Neuronal stem cell (in vitro differentiated cells): ENCODE data around the gene ZNF81.

Source experiments
- DNase-seq: peaks from one replicate; pipeline ENCODE4 v3.0.0-alpha.2; 2013; ENCODE audit warnings: low spot score
- H2AFZ ChIP-seq: one replicate; pipeline ENCODE4 v1.6.1; 2013; ENCODE audit warnings: mild to moderate bottlenecking, low read length, inconsistent platforms
- H2AK5ac ChIP-seq: 2 replicates; pipeline ENCODE4 v1.6.1; 2013; ENCODE audit warnings: low read depth, mild to moderate bottlenecking, inconsistent platforms, low read length, moderate library complexity, mixed read lengths
- H2BK120ac ChIP-seq: 2 replicates; pipeline ENCODE4 v1.6.1; 2013; ENCODE audit warnings: low read depth, mild to moderate bottlenecking, inconsistent platforms, low read length, moderate library complexity, mixed read lengths
- H2BK12ac ChIP-seq: one replicate; pipeline ENCODE4 v1.6.1; 2013; ENCODE audit warnings: low read length, inconsistent platforms
- H2BK15ac ChIP-seq: 2 replicates; pipeline ENCODE4 v1.6.1; 2013; ENCODE audit warnings: mild to moderate bottlenecking, low read length, inconsistent platforms, mixed read lengths
- H2BK5ac ChIP-seq: one replicate; pipeline ENCODE4 v1.6.1; 2013; ENCODE audit warnings: inconsistent platforms, mild to moderate bottlenecking, low read length, moderate library complexity
- H3K14ac ChIP-seq: one replicate; pipeline ENCODE4 v1.6.1; 2013; ENCODE audit warnings: low read length, inconsistent platforms
- H3K18ac ChIP-seq: 2 replicates; pipeline ENCODE4 v1.6.1; 2013; ENCODE audit warnings: low read length, inconsistent platforms
- H3K23ac ChIP-seq: 2 replicates; pipeline ENCODE4 v1.6.1; 2013; ENCODE audit warnings: low read depth, mild to moderate bottlenecking, mixed read lengths, low read length, inconsistent platforms; ENCODE audit not compliant: poor library complexity
- H3K27ac ChIP-seq: replicated peaks from 3 replicates; pipeline ENCODE4 v1.5.1; 2013; ENCODE audit warnings: low read length, inconsistent platforms
- H3K27me3 ChIP-seq, 3 experiments: 2 replicates each; pipeline ENCODE4 v1.6.1; 2013; ENCODE audit warnings: low read length in 3 of 3, mild to moderate bottlenecking in 2 of 3, inconsistent platforms in 1 of 3, low read depth in 1 of 3, mixed read lengths in 1 of 3, moderate library complexity in 1 of 3; ENCODE audit not compliant: control insufficient read depth in 3 of 3, insufficient read depth in 3 of 3
- H3K36me3 ChIP-seq, 2 donors: replicated peaks in 1 of 2; 2 replicates each; pipeline ENCODE4 v1.6.1; 2013; ENCODE audit warnings: low read length in 2 of 2; ENCODE audit not compliant: control insufficient read depth in 2 of 2, insufficient read depth in 2 of 2
- H3K4ac ChIP-seq: 2 replicates; pipeline ENCODE4 v1.6.1; 2013; ENCODE audit warnings: inconsistent platforms, mild to moderate bottlenecking, low read length, moderate library complexity
- H3K4me1 ChIP-seq, 2 donors: 1 replicate in 1 of 2; 2 replicates in 1 of 2; pipeline ENCODE4 v1.6.1; 2013; ENCODE audit warnings: low read length in 2 of 2, low read depth in 1 of 2; ENCODE audit not compliant: control insufficient read depth in 2 of 2, insufficient read depth in 1 of 2
- H3K4me2 ChIP-seq: one replicate; pipeline ENCODE4 v1.6.1; 2013; ENCODE audit warnings: mild to moderate bottlenecking, low read length, inconsistent platforms; ENCODE audit not compliant: insufficient read depth, poor library complexity, severe bottlenecking
- H3K4me3 ChIP-seq, 2 donors: 2 replicates each; pipeline ENCODE4 v1.5.1; 2013; ENCODE audit warnings: low read length in 2 of 2, mild to moderate bottlenecking in 2 of 2, inconsistent platforms in 1 of 2, moderate library complexity in 1 of 2
- H3K79me1 ChIP-seq: one replicate; pipeline ENCODE4 v1.6.1; 2013; ENCODE audit warnings: low read depth, mild to moderate bottlenecking, inconsistent platforms, low read length, moderate library complexity
- H3K9ac ChIP-seq: one replicate; pipeline ENCODE4 v1.6.1; 2013; ENCODE audit warnings: mild to moderate bottlenecking, low read depth, low read length, inconsistent platforms; ENCODE audit not compliant: poor library complexity
- H3K9me3 ChIP-seq, 2 donors: replicated peaks in 1 of 2; 2 replicates each; pipeline versions ENCODE3 to v1.6.1; 2013; ENCODE audit warnings: low read length in 2 of 2, mild to moderate bottlenecking in 2 of 2, inconsistent platforms in 1 of 2, low read depth in 1 of 2, mixed read lengths in 1 of 2, moderate library complexity in 1 of 2; ENCODE audit not compliant: control insufficient read depth in 2 of 2, insufficient read depth in 1 of 2
- H4K8ac ChIP-seq: one replicate; pipeline ENCODE4 v1.6.1; 2013; ENCODE audit warnings: low read depth, mild to moderate bottlenecking, inconsistent platforms, low read length, moderate library complexity
- H4K91ac ChIP-seq: one replicate; pipeline ENCODE4 v1.6.1; 2013; ENCODE audit warnings: low read length, low read depth, mild to moderate bottlenecking, inconsistent platforms; ENCODE audit not compliant: poor library complexity
- WGBS, 2 donors: extraction: QIAGEN DNeasy Blood & Tissue Kit; methylation state at CpG; one replicate each; pipeline ENCODE4 v1.1.7; 2013; ENCODE audit warnings: missing lambda C conversion rate in 2 of 2, mixed read lengths in 1 of 2; ENCODE audit not compliant: insufficient read length in 2 of 2, insufficient replicate concordance in 1 of 2; ENCODE audit errors: extremely low coverage in 2 of 2; 5-methylcytosine and 5-hydroxymethylcytosine counted together

ZNF81 gene

GRCh38 chrX:47843363-47843762 is 6.7 kb downstream of the ZNF81 start:
- Histone ChIP-seq H2BK12ac (no peak overlapping the region), H4K91ac (no peak overlapping the region), H3K18ac (no peak overlapping the region), H3K9ac (no peak overlapping the region), H2BK5ac (no peak overlapping the region), H4K8ac (no peak overlapping the region), H3K4me1 (no peaks in the 10 kb centered on the region), H2BK15ac (no peak overlapping the region), H3K27me3 (no peaks in the 10 kb centered on the region), H3K23ac (no peak overlapping the region), H3K36me3 (peaks cover 0 to 14% of the 10 kb centered on the region in 2 donors), H3K79me1 (no peaks in the 10 kb centered on the region), H3K4me2 (no peak overlapping the region), H2AK5ac (no peak overlapping the region), H3K4me3 (no peak overlapping the region), H2BK120ac (no peak overlapping the region), H3K14ac (no peak overlapping the region), H3K4ac (no peak overlapping the region), H3K27ac (no peak overlapping the region), H2AFZ (no peak overlapping the region), H3K9me3 (no peaks in the 10 kb centered on the region)
- no peak for DNase-seq
- no CpG with 5 or more reads among the region's 1 CpG for WGBS, 2 donors

DNA sequence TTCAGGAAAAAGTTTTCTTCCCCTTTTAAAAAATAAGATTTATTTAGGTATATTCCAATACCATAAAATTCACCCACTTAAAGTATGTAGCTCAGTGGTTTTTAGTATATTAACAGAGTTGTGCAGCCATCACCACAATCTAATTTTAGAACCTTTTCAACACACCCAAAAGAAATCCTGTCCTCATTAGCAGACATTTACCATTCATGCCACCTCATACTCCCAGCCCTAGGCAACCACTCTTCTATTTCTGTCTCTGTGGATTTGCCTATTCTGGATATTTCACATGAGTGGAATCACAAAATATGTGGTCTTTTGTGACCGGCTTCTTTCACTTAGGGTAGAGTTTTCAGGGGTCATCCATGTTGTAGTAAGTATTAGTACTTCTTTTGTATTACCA is 7.4 kb downstream of the ZNF81 start:
- Histone ChIP-seq H3K27ac (no peak overlapping the region), H3K27me3 (no peaks in the 10 kb centered on the region), H3K23ac (no peak overlapping the region), H3K4me1 (no peaks in the 10 kb centered on the region), H2BK5ac (no peak overlapping the region), H4K91ac (no peak overlapping the region), H3K14ac (no peak overlapping the region), H3K9ac (no peak overlapping the region), H3K9me3 (no peaks in the 10 kb centered on the region), H2AK5ac (no peak overlapping the region), H4K8ac (no peak overlapping the region), H2AFZ (no peak overlapping the region), H2BK120ac (no peak overlapping the region), H2BK12ac (no peak overlapping the region), H3K4me2 (no peak overlapping the region), H3K79me1 (no peaks in the 10 kb centered on the region), H3K4me3 (no peak overlapping the region), H3K18ac (no peak overlapping the region), H3K4ac (no peak overlapping the region), H2BK15ac (no peak overlapping the region), H3K36me3 (peaks cover 0 to 20% of the 10 kb centered on the region in 2 donors)
- DNase-seq: no peak
- no CpG with 5 or more reads among the region's 1 CpG for WGBS, 2 donors

- H3K4me3 ChIP-seq: no peak overlapping the region
- no peaks in the 10 kb centered on the region for H3K79me1 ChIP-seq
- H2AFZ ChIP-seq: no peak overlapping the region
- no peak overlapping the region for H2BK12ac ChIP-seq
- no peaks in the 10 kb centered on the region for H3K9me3 ChIP-seq
- no peak overlapping the region for H3K27ac ChIP-seq
- H2BK120ac ChIP-seq: no peak overlapping the region
- no peak overlapping the region for H3K18ac ChIP-seq
- H3K23ac ChIP-seq: no peak overlapping the region
- H2BK5ac ChIP-seq: no peak overlapping the region
- no peaks in the 10 kb centered on the region for H3K4me1 ChIP-seq
- no peak overlapping the region for H2AK5ac ChIP-seq
- no peak for DNase-seq
- no peak overlapping the region for H3K4me2 ChIP-seq
- no peak overlapping the region for H4K8ac ChIP-seq
- peaks cover 0 to 24% of the 10 kb centered on the region in 2 donors for H3K36me3 ChIP-seq
- H4K91ac ChIP-seq: no peak overlapping the region
- no peaks in the 10 kb centered on the region for H3K27me3 ChIP-seq
- no peak overlapping the region for H3K9ac ChIP-seq
- H3K14ac ChIP-seq: no peak overlapping the region
- no peak overlapping the region for H3K4ac ChIP-seq
- WGBS, 2 donors: no CpG with 5 or more reads among the region's 7 CpGs
- no peak overlapping the region for H2BK15ac ChIP-seq
Observed at GRCh38 chrX:47846040-47846439, 9.3 kb downstream of the ZNF81 start.

DNA sequence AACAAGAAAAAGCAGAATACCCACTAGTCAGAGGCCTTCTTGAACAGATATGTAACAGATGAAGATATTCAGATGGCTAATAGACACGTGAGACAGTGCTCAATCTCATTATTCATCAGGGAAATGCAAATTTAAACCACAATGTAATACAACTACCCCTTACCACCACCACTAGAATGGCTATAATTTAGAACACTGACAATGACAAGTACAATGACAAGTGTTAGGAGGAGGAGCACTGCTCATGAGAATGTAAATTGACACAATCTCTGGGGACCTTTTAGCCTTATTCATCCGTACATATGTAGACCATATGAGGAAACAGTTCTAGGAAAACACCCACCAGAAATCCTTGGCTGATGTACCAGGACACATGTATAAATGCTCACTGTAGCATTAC is 13.1 kb downstream of the ZNF81 start:
- H2BK15ac ChIP-seq: no peak overlapping the region

More for the DNA sequence above, 13.1 kb downstream of the ZNF81 start:
- Histone ChIP-seq H4K8ac (no peak overlapping the region), H2AK5ac (no peak overlapping the region), H3K14ac (no peak overlapping the region), H3K9me3 (no peaks in the 10 kb centered on the region), H3K36me3 (peaks cover 0 to 35% of the 10 kb centered on the region in 2 donors), H3K27ac (no peak overlapping the region), H3K27me3 (no peaks in the 10 kb centered on the region), H4K91ac (no peak overlapping the region), H3K18ac (no peak overlapping the region), H2BK5ac (no peak overlapping the region), H3K4me1 (no peaks in the 10 kb centered on the region), H2AFZ (no peak overlapping the region), H3K23ac (no peak overlapping the region), H3K79me1 (no peaks in the 10 kb centered on the region), H2BK12ac (no peak overlapping the region), H3K9ac (no peak overlapping the region), H2BK120ac (no peak overlapping the region), H3K4ac (no peak overlapping the region), H3K4me3 (no peak overlapping the region), H3K4me2 (no peak overlapping the region)
- DNase-seq: no peak
- WGBS, 2 donors: no CpG with 5 or more reads among the region's 2 CpGs
